KMS-11 (cell line): ENCODE data around the gene CAPRIN2.

ENCODE experiments used
- H2AFZ ChIP-seq: fragments of 200-600 bp; sonication (generic); 2 replicates; pipeline ENCODE4 v1.6.1; 2016; ENCODE audit warnings: antibody characterized with exemption, mixed run types, low read depth
- H3K27ac ChIP-seq: fragments of 200-600 bp; sonication (generic); 2 replicates; pipeline ENCODE4 v1.6.1; 2016; ENCODE audit warnings: mild to moderate bottlenecking, mixed run types
- H3K27me3 ChIP-seq: fragments of 200-600 bp; sonication (generic); 2 replicates; pipeline ENCODE4 v1.6.1; 2017; ENCODE audit warnings: mild to moderate bottlenecking, low read depth, mixed run types, moderate library complexity; ENCODE audit not compliant: insufficient read depth
- H3K36me3 ChIP-seq: fragments of 200-600 bp; sonication (generic); 2 replicates; pipeline ENCODE4 v1.6.1; 2017; ENCODE audit warnings: mild to moderate bottlenecking, mixed run types; ENCODE audit not compliant: insufficient read depth
- H3K4me1 ChIP-seq: fragments of 200-600 bp; sonication (generic); 2 replicates; pipeline ENCODE4 v1.6.1; 2016; ENCODE audit warnings: mild to moderate bottlenecking, low read depth, mixed run types; ENCODE audit not compliant: poor library complexity, severe bottlenecking
- H3K4me2 ChIP-seq: fragments of 200-600 bp; sonication (generic); 2 replicates; pipeline ENCODE4 v1.7.0; 2016; ENCODE audit warnings: mild to moderate bottlenecking, mixed run types
- H3K4me3 ChIP-seq: fragments of 200-600 bp; sonication (generic); IDR thresholded peaks from 2 replicates; pipeline ENCODE4 v1.6.1; 2017; ENCODE audit warnings: low read depth, low read length, mixed read lengths; ENCODE audit not compliant: insufficient read depth
- H3K79me2 ChIP-seq: fragments of 200-600 bp; sonication (generic); 2 replicates; pipeline ENCODE4 v1.6.1; 2016; ENCODE audit warnings: low read depth, mixed run types; ENCODE audit not compliant: insufficient read depth
- H3K9ac ChIP-seq: fragments of 200-600 bp; sonication (generic); 2 replicates; pipeline ENCODE4 v1.6.1; 2016; ENCODE audit warnings: mild to moderate bottlenecking, mixed run types
- H4K20me1 ChIP-seq: fragments of 200-600 bp; sonication (generic); 2 replicates; pipeline ENCODE4 v1.6.1; 2016; ENCODE audit warnings: mild to moderate bottlenecking, mixed run types; ENCODE audit not compliant: insufficient read depth
- CTCF ChIP-seq: fragments of 200-600 bp; sonication (generic); conservative IDR thresholded peaks from 2 replicates; pipeline ENCODE4 v1.6.1; 2017; ENCODE audit warnings: low read depth, mild to moderate bottlenecking, antibody characterized with exemption, low read length, moderate library complexity, mixed read lengths

CAPRIN2 gene

GRCh38 chr12:30753751-30754382 lies 884 bp downstream of the CAPRIN2 start:
- H4K20me1 ChIP-seq, result no peaks in the 10 kb centered on the region
- H3K4me1 ChIP-seq, result peaks cover 18% of the 10 kb centered on the region
- H2AFZ ChIP-seq, result peak overlapping the region; percentile 94
- peak overlapping the region; percentile 80 for H3K4me2 ChIP-seq
- peak overlapping the region; percentile 59; the same call in 1 of the 2 replicates for H3K9ac ChIP-seq
- no peak overlapping the region for H3K4me3 ChIP-seq
- no peaks in the 10 kb centered on the region for H3K79me2 ChIP-seq
- H3K27me3 ChIP-seq, result no peaks in the 10 kb centered on the region
- no peaks in the 10 kb centered on the region for H3K36me3 ChIP-seq
- peak overlapping the region; percentile 16; the same call in 1 of the 2 replicates for H3K27ac ChIP-seq
- TF ChIP-seq CTCF, result no peak

- H3K36me3 ChIP-seq, result no peaks in the 10 kb centered on the region
- no peaks in the 10 kb centered on the region for H3K27me3 ChIP-seq
- H4K20me1 ChIP-seq, result no peaks in the 10 kb centered on the region
- no peak overlapping the region for H3K27ac ChIP-seq
- H3K4me2 ChIP-seq, result peak overlapping the region; percentile 80; the same call in 1 of the 2 replicates
- TF ChIP-seq CTCF, result no peak
- H3K4me1 ChIP-seq, result peaks cover 18% of the 10 kb centered on the region
- H3K79me2 ChIP-seq, result no peaks in the 10 kb centered on the region
- H2AFZ ChIP-seq, result no peak overlapping the region; the same call in 1 of the 2 replicates
- no peak overlapping the region for H3K9ac ChIP-seq
- no peak overlapping the region for H3K4me3 ChIP-seq
Measured at GRCh38 chr12:30753233-30753632, 1.5 kb downstream of the CAPRIN2 start.

GRCh38 chr12:30752255-30752654 lies 2.5 kb downstream of the CAPRIN2 start:
- Histone ChIP-seq H3K27ac (no peak overlapping the region), H4K20me1 (no peaks in the 10 kb centered on the region), H3K79me2 (no peaks in the 10 kb centered on the region), H3K36me3 (no peaks in the 10 kb centered on the region), H2AFZ (no peak overlapping the region), H3K4me1 (peaks cover 18% of the 10 kb centered on the region), H3K4me2 (no peak overlapping the region), H3K9ac (no peak overlapping the region), H3K4me3 (no peak overlapping the region), H3K27me3 (no peaks in the 10 kb centered on the region)
- TF ChIP-seq CTCF, result no peak

- Histone ChIP-seq H3K27me3 (no peaks in the 10 kb centered on the region), H3K79me2 (no peaks in the 10 kb centered on the region), H2AFZ (no peak overlapping the region), H3K4me3 (no peak overlapping the region), H3K4me2 (no peak overlapping the region), H4K20me1 (no peaks in the 10 kb centered on the region), H3K36me3 (no peaks in the 10 kb centered on the region), H3K27ac (no peak overlapping the region), H3K9ac (no peak overlapping the region), H3K4me1 (peaks cover under 1% of the 10 kb centered on the region)
- no peak for TF ChIP-seq CTCF
Measured at GRCh38 chr12:30748147-30748546, 6.6 kb downstream of the CAPRIN2 start.
